HepG2 (cell line): Measurements from ENCODE around the gene ARID5B. TPM values are rescaled to one million over a fixed set of nuclear protein-coding genes. Genes with fewer than 3 reads are reported as not detected.

Source experiments
- ATAC-seq: fragments of 200-7000 bp; cut with Tn5 transposase; 3 replicates; pipeline ENCODE4 v1.9.1; 2020; ENCODE audit warnings: mild to moderate bottlenecking, moderate library complexity
- BruUV-seq: library from RNA; stranded (reverse); fragments of 400-500 nt; replicated peaks from 2 replicates; lab custom pipeline; 2021; lab: Mats Ljungman, UMichigan
- CTCF ChIA-PET: fragments of 300-600 bp; formaldehyde crosslinking; extraction: SDS; loops from one replicate; lab custom pipeline; 2021; ENCODE audit warnings: low total read pairs, inconsistent platforms, low intra/inter-chr PET ratio; lab: Yijun Ruan, JAX
- POLR2A ChIA-PET: fragments of 350-600 bp; sonication (Branson Sonifier 250); formaldehyde crosslinking; loops from one replicate; lab custom pipeline; 2020; ENCODE audit warnings: antibody characterized with exemption, inconsistent platforms; lab: Yijun Ruan, JAX
- DNase-seq: peaks from one replicate; pipeline ENCODE4 v3.0.0-alpha.2; 2015; ENCODE audit warnings: low spot score
- FAIRE-seq: peaks from 3 replicates; lab custom pipeline; 2011; peaks lifted over from hg19 to GRCh38; lab: Jason Lieb, UNC
- H2AFZ ChIP-seq: one replicate; pipeline ENCODE4 v1.6.1; 2011; ENCODE audit warnings: low read length, inconsistent platforms
- H3K27ac ChIP-seq: fragments of 300-600 bp; 3 replicates; pipeline ENCODE4 v1.8.0; 2011; ENCODE audit warnings: mixed run types, mild to moderate bottlenecking, mixed read lengths, low read length, inconsistent platforms; ENCODE audit not compliant: insufficient read depth; ENCODE audit errors: extremely low read length
- H3K27me3 ChIP-seq, 2 experiments: fragments of 200-600 bp in 1 of 2; 2 replicates in 1 of 2; 3 replicates in 1 of 2; pipeline versions ENCODE4 v1.6.0 to v1.8.0; 2011; ENCODE audit warnings: low read length in 2 of 2, mild to moderate bottlenecking in 2 of 2, moderate library complexity in 2 of 2, inconsistent platforms in 1 of 2; ENCODE audit not compliant: insufficient read depth in 2 of 2, control insufficient read depth in 1 of 2
- H3K36me3 ChIP-seq, 2 experiments: fragments of 200-600 bp in 1 of 2; replicated peaks in 1 of 2; 2 replicates in 1 of 2; 3 replicates in 1 of 2; pipeline versions ENCODE4 v1.5.1 to v1.8.0; 2011; ENCODE audit warnings: low read length in 2 of 2, inconsistent platforms in 1 of 2; ENCODE audit not compliant: insufficient read depth in 2 of 2, control insufficient read depth in 1 of 2
- H3K4me1 ChIP-seq: 2 replicates; pipeline ENCODE4 v1.5.1; 2012; ENCODE audit warnings: low read length, inconsistent platforms; ENCODE audit not compliant: insufficient read depth
- H3K4me2 ChIP-seq: 2 replicates; pipeline ENCODE4 v1.6.0; 2011; ENCODE audit warnings: low read depth, low read length, inconsistent platforms
- H3K4me3 ChIP-seq, 3 experiments: fragments of 200-600 bp in 1 of 3; sonication (generic), shearing (Covaris generic) in 1 of 3; replicated peaks in 1 of 3; 2 replicates each; pipeline ENCODE4 v1.5.1; 2011 to 2016; ENCODE audit warnings: low read length in 3 of 3, inconsistent platforms in 2 of 3, low read depth in 2 of 3, mild to moderate bottlenecking in 2 of 3, control low read depth in 1 of 3, mixed read lengths in 1 of 3; ENCODE audit not compliant: insufficient read depth in 1 of 3
- H3K79me2 ChIP-seq: one replicate; pipeline ENCODE4 v1.6.1; 2011; ENCODE audit warnings: low read length, inconsistent platforms; ENCODE audit not compliant: insufficient read depth
- H3K9ac ChIP-seq: 2 replicates; pipeline ENCODE4 v1.6.0; 2011; ENCODE audit warnings: mild to moderate bottlenecking, low read depth, low read length, inconsistent platforms; ENCODE audit not compliant: insufficient read depth
- H3K9me3 ChIP-seq: 2 replicates; pipeline ENCODE4 v1.5.1; 2012; ENCODE audit warnings: mild to moderate bottlenecking, low read length
- H4K20me1 ChIP-seq: 2 replicates; pipeline ENCODE4 v1.6.0; 2011; ENCODE audit warnings: inconsistent platforms, mild to moderate bottlenecking, low read length, moderate library complexity; ENCODE audit not compliant: insufficient read depth
- BORCS8-MEF2B ChIP-seq: sonication (generic); formaldehyde crosslinking; IDR thresholded peaks from 2 replicates; pipeline ENCODE4 v1.8.0; 2022; ENCODE audit warnings: mild to moderate bottlenecking, missing genetic modification reagents
- CHCHD3 ChIP-seq: sonication (generic); formaldehyde crosslinking; IDR thresholded peaks from 2 replicates; pipeline ENCODE4 v1.8.0; 2022; ENCODE audit warnings: mild to moderate bottlenecking, missing genetic modification reagents, moderate library complexity
- IRF2 ChIP-seq: IDR thresholded peaks from 2 replicates; pipeline ENCODE4 v1.6.1; 2018; ENCODE audit warnings: missing genetic modification reagents, missing compliant biosample characterization
- IRX3 ChIP-seq: sonication (generic); formaldehyde crosslinking; IDR thresholded peaks from 2 replicates; pipeline ENCODE4 v1.8.1; 2023; ENCODE audit warnings: mild to moderate bottlenecking, low read depth, missing genetic modification reagents, borderline replicate concordance
- MNT ChIP-seq: fragments of 450-650 bp; IDR thresholded peaks from 2 replicates; pipeline ENCODE4 v1.6.1; 2016
- ZNF274 ChIP-seq: sonication (generic); formaldehyde crosslinking; IDR thresholded peaks from 2 replicates; pipeline ENCODE4 v1.5.1; 2020; ENCODE audit warnings: mild to moderate bottlenecking, missing genetic modification reagents
- ZNF280D ChIP-seq: sonication (generic); formaldehyde crosslinking; IDR thresholded peaks from 2 replicates; pipeline ENCODE4 v1.5.1; 2020; ENCODE audit warnings: mild to moderate bottlenecking, missing genetic modification reagents
- ZNF44 ChIP-seq: sonication (generic); formaldehyde crosslinking; IDR thresholded peaks from 2 replicates; pipeline ENCODE4 v1.5.1; 2020; ENCODE audit warnings: mild to moderate bottlenecking, missing genetic modification reagents
- ZNF629 ChIP-seq: sonication (generic); formaldehyde crosslinking; conservative IDR thresholded peaks from 2 replicates; pipeline ENCODE4 v1.5.0; 2020; ENCODE audit warnings: missing genetic modification reagents
- WGBS: methylation state at CpG from one replicate; pipeline ENCODE4 v1.1.6; 2017; ENCODE audit warnings: low lambda C conversion rate; 5-methylcytosine and 5-hydroxymethylcytosine counted together
- in situ Hi-C: cut with HindIII; loops from 2 replicates; pipeline ENCODE4 v1.10.0; 2017; ENCODE audit warnings: low pct_unique_long_range_greater_than_20kb; ENCODE audit not compliant: extremely low pct_ligation_motif_present
- intact Hi-C: fragments of 100-400 bp; cut with micrococcal nuclease; formaldehyde crosslinking; loops from one replicate; pipeline ENCODE4 v1.10.0; 2022; ENCODE audit not compliant: unreplicated experiment
- polyA plus RNA-seq, 8 experiments: library from polyadenylated mRNA; depleted of rRNA in 3 of 8; stranded (reverse) in 7 of 8; unstranded in 1 of 8; fragments of >200 nt; fragmentation: Illumina TruSeq in 4 of 8; extraction: Trizol in 4 of 8; gene quantifications; 2 replicates each; pipeline versions ENCODE4 v1.2.1 to v1.2.3, GENCODE V29; 2011 to 2016; ENCODE audit warnings: low read depth in 4 of 8, missing spikeins in 1 of 8, mixed read lengths in 1 of 8; ENCODE audit not compliant: insufficient read depth in 1 of 8
- total RNA-seq, 5 experiments: library from RNA; depleted of rRNA; stranded (reverse); fragments of >200 nt; fragmentation: Illumina TruSeq; extraction: Trizol; gene quantifications; 2 replicates each; pipeline ENCODE4 v1.2.3, GENCODE V29; 2016; ENCODE audit warnings: low read depth in 1 of 5
- TF ChIP-seq, protein P1 (sequence below): sonication (generic); formaldehyde crosslinking; IDR thresholded peaks from 2 replicates; pipeline ENCODE4 v1.5.0; 2020; ENCODE audit warnings: missing genetic modification reagents
- TF ChIP-seq, protein P2 (sequence below): conservative IDR thresholded peaks from 2 replicates; pipeline ENCODE4 v1.6.1; 2018; ENCODE audit warnings: missing genetic modification reagents

ARID5B gene
- total and polyA plus RNA-seq, 2 of the 13 experiments (the other 11 are each of a cell fraction or from before 2014, with no cell fraction given): 6.2 to 21.1 TPM

DNA sequence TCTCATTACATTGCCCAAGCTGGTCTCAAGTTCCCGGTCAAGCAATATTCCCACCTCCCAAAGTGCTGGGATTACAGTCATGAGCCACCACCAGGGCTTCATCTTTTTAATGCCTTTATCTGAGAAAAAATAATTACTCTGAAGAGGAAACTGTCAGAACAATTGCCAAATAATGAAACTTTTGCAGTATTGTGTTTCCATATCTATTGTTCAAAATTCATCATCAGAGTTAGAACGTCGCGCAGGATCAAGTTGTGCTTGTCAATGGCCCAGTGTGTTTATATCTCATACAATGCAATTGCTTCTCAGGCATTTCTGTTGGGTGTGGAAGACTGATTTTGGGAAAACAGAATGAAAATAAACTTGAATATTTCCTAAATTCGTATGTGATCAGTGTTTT is 143.1 kb downstream of the ARID5B start:
- H3K4me1 ChIP-seq: peaks cover 81% of the 10 kb centered on the region
- intact Hi-C loops (no loop called here), in situ Hi-C loops (loop anchor here (10.0 kb wide), 1 partner anchor 200 kb away; no protein-coding TSS in a partner anchor)
- H3K36me3 ChIP-seq: no peaks in the 10 kb centered on the region
- 97% methylated on average over 5 of the region's 5 CpGs for whole genome bisulfite sequencing
- BruUV-seq: no TSS peak
- no peaks in the 10 kb centered on the region for H3K9me3 ChIP-seq
- no peaks in the 10 kb centered on the region for H4K20me1 ChIP-seq
- no peak overlapping the region for H3K9ac ChIP-seq
- ATAC-seq: no peak
- DNase-seq: no peak
- CTCF ChIA-PET: no interaction called here
- TF ChIP-seq CHCHD3 (CRISPR knock-in tag): no peak
- TF ChIP-seq ZNF280D: no peak
- TF ChIP-seq ZNF44 (CRISPR knock-in tag): no peak
- no peak for TF ChIP-seq IRF2 (CRISPR knock-in tag)
- TF ChIP-seq, protein P1, sequence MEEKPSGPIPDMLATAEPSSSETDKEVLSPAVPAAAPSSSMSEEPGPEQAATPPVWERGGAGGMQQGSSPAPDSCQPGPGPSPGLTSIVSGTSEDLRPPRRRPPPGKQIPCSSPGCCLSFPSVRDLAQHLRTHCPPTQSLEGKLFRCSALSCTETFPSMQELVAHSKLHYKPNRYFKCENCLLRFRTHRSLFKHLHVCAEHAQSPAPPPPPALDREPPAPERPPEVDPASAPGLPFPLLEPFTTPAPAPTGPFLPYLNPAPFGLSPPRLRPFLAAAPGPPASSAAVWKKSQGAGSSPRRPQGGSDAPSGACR (CRISPR knock-in tag): no peak
- no peak for TF ChIP-seq ZNF629 (CRISPR knock-in tag)
- TF ChIP-seq BORCS8-MEF2B (CRISPR knock-in tag): no peak
- no peak for TF ChIP-seq ZNF274
- TF ChIP-seq, protein P2, sequence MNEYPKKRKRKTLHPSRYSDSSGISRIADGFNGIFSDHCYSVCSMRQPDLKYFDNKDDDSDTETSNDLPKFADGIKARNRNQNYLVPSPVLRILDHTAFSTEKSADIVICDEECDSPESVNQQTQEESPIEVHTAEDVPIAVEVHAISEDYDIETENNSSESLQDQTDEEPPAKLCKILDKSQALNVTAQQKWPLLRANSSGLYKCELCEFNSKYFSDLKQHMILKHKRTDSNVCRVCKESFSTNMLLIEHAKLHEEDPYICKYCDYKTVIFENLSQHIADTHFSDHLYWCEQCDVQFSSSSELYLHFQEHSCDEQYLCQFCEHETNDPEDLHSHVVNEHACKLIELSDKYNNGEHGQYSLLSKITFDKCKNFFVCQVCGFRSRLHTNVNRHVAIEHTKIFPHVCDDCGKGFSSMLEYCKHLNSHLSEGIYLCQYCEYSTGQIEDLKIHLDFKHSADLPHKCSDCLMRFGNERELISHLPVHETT (CRISPR knock-in tag): no peak
- TF ChIP-seq MNT: no peak
- TF ChIP-seq IRX3 (CRISPR knock-in tag): no peak
- peaks cover 36% of the 10 kb centered on the region for H3K79me2 ChIP-seq
- no peak overlapping the region for H3K27ac ChIP-seq
- no peaks in the 10 kb centered on the region; a peak in 1 of 5 replicates for H3K27me3 ChIP-seq
- no peak overlapping the region for H3K4me3 ChIP-seq
- no peak for FAIRE-seq
- POLR2A ChIA-PET: no interaction called here
- no peak overlapping the region for H2AFZ ChIP-seq
- H3K4me2 ChIP-seq: no peak overlapping the region
